HG03064 (cell line): ENCODE results near the gene MLC1.

ENCODE experiments used
- ATAC-seq: cut with Tn5 transposase; IDR thresholded peaks from one replicate; pipeline ENCODE4 v1.9.1; 2021; ENCODE audit warnings: low read depth; ENCODE audit not compliant: unreplicated experiment

MLC1 gene

DNA sequence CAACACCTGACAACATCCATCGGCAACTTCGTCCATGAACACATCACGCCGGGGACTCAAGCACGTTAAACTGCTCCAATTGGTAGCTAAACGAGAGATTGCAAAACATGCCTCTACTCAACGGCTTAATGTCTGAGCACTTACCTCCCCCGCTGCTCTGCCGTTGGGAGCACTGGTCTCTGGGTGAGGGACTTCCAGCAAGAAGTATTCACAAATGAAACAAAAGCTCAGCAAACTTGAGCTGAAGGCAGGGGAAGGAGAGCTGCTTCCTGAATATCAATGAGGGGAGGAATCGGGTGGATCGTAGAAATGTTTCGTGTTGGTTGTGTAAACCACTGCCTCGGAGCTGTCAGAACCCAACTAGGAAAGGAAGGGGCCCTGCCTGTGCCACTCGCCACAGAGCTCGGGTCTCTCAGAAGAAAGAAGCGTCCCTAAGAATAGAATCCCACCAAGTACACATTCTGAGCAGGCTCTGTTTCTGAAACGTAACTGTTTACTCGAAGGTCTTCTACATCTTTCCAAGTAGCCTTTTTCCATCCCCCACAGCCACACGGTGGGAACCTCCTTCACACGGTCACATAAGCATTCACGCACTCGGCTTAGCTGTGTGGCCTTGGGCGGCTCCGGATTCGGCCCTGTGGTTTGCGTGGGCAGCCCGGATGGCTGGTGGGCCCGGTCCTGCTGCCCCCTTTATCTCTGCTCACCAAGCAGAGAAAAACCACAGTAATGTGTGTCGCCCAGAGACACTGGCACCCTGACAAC lies at the start of gene MLC1:
TSS of gene MLC1 (minus strand) at position 216 of the 762 bp plus-strand sequence. CDS start 524 bp downstream, outside the sequence.
- no peak for ATAC-seq

DNA sequence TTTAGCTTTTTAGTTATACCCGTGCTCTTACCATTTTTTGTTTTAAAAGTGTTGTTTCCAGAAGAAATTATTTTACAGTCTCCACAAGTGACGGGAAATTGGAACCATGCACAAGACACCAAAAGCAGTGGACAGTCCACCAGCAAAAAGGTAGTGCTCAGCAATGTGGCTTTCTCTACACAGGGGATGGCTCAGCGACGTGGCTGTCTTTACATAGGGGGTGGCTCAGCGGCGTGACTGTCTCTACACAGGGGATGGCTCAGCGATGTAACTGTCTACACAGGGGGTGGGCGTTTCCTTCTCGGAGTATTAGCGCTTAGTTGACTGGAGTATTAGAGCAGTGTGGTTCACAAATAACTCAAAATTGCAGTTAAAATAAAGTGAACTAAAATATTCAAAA lies 49.3 kb upstream of the MLC1 start:
- ATAC-seq = no peak

DNA sequence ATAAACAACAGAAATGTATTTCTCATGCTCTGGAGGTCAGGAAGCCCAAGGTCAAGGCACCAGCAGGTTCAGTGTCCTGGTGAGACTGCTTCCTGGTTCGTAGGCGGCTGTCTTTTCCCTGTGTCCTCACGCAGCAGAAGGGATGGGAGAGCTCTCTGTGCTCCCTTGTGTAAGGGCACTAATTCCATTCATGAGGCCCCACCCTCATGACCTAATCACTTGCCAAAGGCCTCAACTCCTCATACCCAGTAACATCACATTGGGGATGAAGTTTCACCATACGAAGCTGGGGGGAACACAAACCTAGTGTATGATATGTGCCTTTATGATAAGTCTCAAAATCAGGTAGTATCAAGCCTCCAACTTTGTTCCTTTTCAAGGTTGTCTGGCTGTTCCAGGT lies 46.7 kb upstream of the MLC1 start:
- no peak for ATAC-seq

DNA sequence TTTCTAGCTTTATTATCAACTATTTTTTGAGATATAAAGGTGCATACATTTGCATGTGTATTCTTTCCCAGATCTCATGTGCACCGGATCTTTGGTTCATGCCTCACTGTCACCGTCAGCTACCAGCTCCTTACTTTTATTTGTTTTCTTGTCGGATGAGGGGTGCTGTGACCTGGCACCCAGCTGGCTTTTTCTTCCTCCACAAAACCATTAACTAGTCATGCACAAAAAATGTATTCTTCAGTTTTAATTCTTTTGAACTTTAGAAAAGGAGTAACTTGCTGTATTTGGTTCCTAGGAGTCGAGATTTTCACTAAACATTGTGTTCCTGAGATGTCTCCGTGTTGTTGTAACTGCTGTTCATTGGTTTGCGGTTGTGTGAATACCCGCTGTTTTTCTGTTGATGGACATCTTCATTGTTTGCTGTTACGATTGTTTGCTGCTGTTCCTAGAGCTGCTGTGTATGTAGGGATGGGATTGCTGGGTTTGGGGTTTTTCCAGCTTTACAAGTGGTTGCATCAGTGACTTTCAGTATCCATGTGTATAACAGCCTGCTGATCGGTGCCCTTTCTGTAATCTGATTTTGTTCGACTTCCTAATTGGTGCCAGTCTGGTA lies 44.0 kb upstream of the MLC1 start:
- ATAC-seq = no peak

DNA sequence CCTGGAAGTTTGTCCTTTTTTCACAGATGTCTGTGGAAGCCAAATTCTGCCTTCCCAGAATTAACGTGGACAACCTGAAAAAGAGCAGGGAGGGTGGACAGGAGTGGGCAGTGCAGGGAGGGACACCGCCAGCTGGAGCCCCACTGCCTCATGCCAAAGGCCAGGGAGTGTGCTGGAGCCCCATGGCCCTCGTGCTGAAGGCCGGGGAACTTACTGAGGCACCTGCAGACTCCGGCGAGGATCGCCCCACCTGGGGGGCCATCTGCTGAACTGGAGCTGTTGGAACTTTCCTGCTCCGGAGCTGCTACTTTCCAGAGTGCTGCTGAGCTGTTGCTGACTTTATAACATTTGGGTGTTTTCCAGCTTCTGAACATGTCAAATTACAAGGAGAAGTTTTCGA lies 39.8 kb upstream of the MLC1 start:
- no peak for ATAC-seq

DNA sequence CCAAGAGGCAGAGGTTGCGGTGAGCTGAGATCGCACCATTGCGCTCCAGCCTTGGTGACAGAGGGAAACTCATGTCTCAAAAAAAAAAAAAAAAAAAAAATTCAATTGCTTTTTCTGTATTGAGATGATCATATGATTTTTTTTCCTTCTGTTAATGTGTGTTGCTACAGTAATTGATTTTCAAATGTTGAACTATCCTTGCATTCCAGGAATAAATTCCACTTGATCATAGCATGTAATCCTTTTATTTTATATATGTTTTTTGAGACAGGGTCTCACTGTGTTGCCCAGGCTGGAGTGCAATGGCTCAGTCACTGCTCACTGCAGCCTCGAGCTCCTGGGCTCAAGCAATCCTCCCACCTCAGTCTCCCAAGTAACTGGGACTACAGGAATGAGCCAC lies 37.9 kb upstream of the MLC1 start:
- no peak for ATAC-seq

DNA sequence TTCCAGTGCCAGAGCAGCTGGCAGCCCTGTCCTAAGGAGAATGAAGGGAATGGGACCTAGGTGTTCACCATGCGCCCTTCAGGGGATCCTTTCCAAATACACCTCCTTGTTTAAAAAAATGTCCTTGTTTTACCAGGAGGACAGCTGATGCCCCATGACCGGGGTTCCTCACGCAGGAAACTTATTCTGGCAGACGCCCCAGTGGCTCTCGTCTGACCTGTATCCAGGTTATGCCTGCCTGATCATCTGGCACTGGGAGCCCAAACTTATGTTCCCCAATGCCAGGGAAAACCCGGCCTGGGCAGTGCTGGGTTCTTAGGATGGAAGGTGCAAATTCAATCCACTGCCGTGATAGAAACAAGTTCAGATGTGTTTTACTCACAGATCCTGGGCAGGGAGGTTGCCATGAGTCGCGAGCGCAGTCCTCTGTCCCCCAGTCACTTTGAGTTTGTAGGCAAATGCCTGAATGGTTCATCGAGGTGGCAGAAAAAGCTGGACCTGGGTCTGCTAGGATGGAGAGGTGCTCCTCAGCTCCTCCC lies 36.0 kb upstream of the MLC1 start:
- no peak for ATAC-seq

DNA sequence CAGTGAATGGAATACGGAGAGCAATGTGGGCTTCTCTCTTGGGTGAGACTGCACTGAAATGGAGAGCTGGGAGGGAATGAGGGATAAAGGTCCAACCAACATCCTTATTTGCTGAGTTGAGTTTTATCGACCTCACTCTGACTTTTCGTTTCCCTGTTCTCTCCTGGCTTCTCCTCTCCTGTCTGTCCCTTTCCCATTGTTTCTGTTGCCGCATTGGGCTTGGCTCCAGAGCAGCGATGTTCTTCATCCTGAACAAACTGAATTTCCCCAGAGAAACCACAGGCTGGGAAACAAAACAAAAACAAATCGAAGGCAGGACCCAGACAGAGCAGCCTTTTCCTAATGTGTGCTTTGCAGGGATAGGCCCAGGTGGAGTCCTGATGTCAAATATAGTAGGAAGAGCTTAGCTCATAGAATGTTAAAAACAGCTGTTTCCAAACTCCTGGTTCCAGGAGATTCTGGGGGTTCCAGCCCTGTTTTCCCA lies 34.6 kb upstream of the MLC1 start:
- no peak for ATAC-seq

DNA sequence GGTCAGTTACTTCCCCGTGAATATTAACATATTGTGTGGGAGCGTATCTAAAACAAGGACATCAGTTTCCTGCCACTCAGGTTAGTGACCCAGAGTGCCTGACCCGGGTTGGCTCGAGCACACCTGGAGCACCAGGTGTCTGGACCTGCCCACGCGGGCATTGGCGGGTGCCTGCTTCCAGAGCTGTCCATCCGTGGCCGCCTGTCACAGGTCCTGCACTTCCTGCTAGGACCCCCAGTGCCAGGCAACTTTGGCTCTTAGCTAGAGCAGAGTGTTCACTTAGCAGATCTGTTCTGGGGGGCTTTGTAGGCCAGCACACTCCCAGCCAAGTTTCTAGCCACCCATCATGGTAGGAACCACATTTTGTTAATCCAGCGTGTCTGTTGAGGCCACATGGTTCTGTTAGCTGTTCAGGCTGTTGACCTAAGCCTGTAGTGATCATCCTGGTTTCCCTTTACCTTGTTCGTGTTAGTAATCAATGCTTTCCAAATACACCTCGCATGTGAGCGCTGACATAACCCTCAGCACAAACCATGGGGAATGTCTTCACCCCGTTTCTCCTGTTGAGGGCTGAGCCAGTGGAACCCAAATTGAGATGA lies 34.0 kb upstream of the MLC1 start:
- no peak for ATAC-seq

DNA sequence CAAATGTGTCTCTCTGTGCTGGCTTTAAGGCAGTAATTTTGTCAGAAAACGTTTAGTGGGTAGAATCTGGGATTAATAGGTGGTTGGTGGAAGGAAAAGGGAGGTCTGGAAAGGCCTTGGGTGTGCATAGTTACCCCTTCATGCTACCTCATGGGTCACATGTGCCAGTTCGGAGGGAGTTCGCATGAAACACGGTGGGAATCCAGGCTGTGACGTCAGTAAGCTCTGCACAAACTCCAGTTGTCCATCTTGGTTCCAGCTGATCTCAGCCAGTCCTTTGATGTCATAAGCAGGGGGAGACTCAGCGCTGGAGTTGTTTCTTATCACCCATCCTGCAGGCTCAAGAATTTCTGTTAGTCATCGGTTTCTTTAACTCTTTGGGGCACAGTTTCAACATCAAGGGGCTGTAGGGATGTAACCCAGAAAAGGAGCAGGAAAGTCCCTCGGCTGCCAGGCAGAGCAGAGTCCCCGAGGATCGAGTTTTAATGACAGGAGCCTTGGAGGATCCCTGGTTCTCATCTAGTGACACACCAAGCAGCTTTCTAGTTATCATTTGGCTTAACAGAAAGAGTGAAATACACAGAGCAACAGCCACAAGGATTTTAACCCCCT lies 33.4 kb upstream of the MLC1 start:
- ATAC-seq = no peak

DNA sequence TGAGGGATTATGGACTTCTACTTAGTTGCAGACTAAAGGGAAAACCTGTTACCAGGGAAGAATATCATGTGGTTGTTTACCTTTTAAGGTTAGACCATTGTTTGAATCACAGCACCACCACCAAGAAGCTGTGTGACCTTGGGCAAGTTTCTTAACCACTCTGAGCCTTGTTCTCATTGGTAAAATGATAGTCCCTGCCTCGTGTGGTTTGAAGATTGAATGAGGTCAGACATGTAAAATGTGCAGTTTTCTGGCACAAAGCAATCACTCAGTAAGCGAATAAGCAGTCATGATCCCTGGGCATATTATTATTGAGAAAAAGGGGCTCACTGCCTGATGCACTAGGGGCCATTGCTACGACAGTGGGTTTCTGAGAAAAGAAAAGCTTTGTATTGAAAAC lies 32.9 kb upstream of the MLC1 start:
- ATAC-seq = no peak

DNA sequence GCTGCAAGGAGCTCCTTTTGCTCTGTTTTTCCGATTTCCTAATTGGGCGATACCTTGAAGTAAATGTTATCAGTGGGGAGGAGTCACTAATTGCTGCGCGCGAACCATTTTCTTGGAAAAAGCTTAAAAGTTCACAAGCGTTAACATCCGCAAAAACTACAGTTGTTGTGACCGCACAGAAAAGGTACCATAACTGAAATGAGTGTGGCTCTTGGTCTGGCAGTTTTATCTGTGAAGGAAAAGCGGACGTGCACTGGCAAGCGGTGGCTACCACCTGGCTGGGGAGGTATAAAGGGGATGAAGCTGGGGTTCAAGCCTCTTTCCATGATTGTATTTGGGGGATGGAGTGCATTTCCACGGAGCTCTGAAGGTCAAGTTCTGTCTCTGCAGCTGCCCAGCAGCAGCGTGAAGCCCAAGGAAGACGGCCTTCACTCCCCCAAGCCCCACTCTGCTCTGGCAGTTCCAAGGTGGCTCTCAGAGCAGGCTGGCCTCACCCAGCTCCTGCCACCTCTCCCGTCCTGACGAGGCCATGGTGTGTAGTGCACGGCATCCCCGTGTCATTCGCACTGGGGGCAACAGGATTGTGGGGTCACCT lies 32.0 kb upstream of the MLC1 start:
- ATAC-seq = no peak

DNA sequence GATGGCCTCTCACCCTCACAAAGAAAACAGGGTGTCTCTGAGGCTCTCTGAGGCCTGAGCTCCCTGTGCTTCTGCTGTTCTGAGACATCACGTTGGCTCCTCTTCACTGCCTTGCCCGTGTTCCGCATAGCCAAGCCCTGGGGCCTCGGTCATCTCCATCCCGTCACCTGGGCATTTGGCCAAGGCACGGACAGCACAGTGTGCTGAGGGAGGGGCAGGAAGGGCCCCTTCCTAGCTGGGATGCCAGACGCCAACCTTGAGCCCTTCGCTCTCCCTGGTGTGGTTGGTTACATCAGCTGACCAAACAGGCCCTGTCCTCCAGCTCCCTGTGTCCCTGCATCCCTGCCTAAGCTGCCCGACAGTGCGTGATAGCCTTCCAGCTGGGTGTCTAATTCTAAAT lies 30.5 kb upstream of the MLC1 start:
- ATAC-seq = no peak

DNA sequence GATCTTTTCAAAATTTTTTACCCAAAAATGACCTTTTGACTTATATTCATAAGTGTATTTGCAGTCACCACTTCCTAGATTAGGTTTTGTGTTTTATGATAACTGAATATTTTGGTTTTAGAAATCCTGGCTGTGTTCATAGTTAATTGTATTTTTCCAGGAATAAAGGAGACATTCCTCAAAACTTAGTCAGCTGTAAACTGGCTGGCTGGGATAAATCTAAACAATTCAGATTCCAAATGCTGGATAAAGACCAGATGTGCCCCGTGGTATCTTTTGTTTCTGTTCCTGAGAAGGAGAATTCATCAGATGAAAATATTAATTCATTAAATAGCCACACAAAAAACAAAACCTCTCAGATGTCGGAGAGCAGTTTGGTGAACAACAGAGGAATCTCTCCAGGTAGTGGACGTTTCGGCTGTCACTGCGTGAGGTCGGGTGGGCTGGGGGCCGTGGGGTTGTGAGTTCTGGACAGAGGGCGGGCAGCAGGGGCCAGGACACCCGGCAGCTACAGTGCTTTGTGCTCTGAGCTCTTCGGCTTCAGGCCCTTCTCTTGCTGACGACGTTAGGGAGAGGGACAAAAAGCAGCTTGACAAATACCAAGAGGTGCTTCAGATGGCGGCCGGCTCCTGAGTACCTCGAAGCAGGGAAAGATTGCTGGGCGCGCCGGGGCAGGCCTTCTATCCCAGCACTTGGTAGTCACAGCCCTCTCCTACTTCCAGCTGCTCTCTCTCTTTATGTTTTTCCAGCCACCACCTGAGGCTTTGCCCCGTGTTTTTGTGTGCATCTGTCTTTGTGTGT lies 29.2 kb upstream of the MLC1 start:
- ATAC-seq = no peak

DNA sequence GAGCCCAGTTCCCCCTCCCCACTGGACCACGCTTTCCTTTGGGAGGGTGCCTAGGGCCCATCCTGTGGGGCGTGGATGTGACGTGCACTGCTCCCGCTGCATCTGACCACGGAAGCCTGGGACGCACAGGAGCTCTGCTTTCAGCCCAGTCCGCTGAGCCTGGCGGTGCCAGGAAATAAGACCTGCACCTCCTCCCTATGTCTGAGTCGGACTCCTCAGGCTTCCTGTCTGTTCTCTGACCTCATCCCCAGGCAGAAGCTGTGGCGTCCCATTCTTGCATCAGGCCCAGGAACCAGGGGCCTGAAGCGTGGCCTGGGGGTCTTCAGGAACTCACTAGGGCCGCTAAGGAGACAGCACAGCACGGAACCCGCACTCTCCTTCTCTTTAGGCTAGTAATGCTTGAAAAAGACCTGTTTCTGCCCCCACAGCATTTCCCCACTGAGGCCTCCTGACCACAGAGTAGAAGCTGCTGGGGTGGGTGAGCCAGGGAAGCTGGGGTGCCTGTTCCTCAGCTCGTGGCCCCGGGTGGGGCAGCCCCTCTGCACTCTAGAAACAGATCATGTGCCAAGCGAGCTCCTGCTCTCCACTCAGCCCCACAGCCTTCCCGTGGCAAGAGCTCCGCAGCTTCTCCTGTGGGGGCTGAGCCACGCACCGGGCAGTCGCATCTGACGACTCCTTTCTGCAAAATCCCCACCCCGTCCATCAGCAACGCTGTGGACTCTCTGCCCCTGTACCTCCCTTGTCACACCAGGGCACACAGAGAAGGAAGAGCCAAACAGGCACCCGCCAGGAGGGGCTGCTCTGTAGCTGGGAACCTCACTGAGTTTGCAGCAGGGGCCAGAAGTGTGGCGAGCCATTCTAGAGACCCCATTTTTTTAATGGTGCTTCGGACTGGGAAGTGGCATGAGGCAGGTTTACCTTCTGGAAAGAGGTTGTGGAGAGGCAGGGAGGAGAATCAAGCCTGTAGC lies 27.2 kb upstream of the MLC1 start:
- no peak for ATAC-seq

DNA sequence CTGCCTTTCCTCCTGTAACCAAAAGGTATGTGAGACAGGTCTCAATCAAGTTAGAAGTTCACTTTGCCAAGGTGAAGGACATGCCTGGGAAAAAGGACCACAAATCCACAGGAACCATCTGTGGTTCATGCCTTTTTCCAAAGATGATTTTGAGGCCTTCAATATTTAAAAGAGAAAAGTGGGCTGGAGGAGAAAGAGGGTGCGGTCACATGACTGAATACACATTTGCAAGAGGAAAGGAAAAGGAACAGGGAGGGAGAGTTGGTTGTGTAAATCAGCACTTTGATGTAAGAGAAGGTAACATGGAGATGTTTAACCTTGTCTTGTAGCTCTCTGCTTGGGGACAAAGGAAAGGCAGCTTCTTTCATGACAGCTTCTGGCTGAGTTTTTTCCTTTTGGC lies 25.8 kb upstream of the MLC1 start:
- ATAC-seq = no peak

DNA sequence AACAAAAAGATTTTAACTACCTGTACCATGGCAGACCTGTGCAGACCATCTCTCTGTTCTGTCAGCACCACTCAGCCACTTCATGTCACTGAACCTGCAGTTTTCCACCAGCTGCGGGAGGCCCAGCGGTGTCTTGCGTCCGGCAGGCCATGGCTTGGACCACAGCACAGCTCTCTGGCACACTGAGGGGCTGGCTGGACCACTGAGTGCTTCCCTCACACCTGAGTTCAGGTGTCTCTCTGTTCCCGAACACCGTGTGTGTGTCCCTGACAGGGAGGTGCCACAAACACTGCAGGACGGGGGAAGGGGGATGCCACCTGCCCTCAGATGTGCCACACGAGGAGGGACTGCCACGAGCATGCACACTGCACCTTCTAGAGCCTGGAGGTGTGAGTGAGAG lies 22.3 kb upstream of the MLC1 start:
- ATAC-seq = no peak

DNA sequence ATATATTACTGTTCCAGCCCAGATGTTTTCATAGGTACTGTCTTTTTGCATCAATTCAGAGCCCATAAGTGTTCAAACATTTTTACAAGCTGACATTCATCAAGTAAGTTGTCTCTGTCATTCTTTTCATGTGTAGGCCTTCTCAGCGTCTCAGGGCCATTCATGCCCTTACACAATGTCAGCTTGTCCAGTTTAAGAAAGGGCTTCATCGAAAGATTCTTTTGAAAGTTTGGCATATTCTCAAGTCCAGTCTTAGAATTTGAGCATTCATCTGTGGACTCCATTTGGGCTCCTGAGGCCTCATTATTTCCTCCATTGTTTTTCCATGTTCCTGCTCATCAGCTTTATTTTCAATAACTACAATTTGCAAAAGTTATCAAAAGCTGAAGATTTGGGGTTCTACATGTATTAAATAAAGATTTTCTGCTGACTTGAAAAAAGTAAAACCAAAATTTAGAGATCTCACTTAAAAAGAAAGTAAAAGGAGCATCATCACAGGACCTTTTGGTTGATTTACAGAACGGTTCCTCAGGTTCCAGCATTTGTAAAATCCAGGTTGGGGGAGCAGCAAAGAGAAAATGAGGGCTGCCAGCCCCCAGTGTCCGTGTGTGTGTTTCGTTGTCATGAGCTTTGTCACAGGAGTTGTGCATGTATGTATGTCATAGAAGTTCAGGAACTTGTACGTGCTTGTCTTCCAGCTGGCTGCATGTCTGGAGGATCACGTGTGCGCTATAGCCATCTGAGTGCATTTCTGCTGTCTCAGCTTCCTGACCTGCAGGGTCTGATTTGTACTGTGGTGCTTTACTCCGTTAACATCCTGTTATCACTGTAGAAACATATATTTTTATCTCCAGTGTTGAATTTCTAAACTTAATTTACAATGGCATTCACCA lies 20.2 kb upstream of the MLC1 start:
- no peak for ATAC-seq
